ENCODE measurements around the gene PTOV1.

PTOV1 gene

GRCh38 chr19:49873834-49874233 is 22.9 kb downstream of the PTOV1 start:
- Mint-ChIP-seq H3K9me3 (no peaks in the 10 kb centered on the region), H3K27ac (no peak overlapping the region), H3K27me3 (no peaks in the 10 kb centered on the region), H3K4me1 (ENCODE audit: low read depth in 2 of 2) (peaks cover 21 to 22% of the 10 kb centered on the region in 2 donors), H3K36me3 (ENCODE audit: insufficient read depth) (peaks cover 16% of the 10 kb centered on the region), H3K4me3 (no peak overlapping the region)
- no peak for DNase-seq
- no peak for ATAC-seq (replicated peaks)

GRCh38 chr19:49874503-49875157 is 23.7 kb downstream of the PTOV1 start:
- no peak overlapping the region for H3K4me3 Mint-ChIP-seq
- H3K27ac Mint-ChIP-seq: no peak overlapping the region
- H3K27me3 Mint-ChIP-seq: no peaks in the 10 kb centered on the region
- ATAC-seq (replicated peaks): no peak
- H3K4me1 Mint-ChIP-seq (ENCODE audit: low read depth in 2 of 2): peaks cover 25 to 27% of the 10 kb centered on the region in 2 donors
- no peak for DNase-seq
- H3K9me3 Mint-ChIP-seq: no peaks in the 10 kb centered on the region
- peaks cover 16% of the 10 kb centered on the region for H3K36me3 Mint-ChIP-seq (ENCODE audit: insufficient read depth)

DNA sequence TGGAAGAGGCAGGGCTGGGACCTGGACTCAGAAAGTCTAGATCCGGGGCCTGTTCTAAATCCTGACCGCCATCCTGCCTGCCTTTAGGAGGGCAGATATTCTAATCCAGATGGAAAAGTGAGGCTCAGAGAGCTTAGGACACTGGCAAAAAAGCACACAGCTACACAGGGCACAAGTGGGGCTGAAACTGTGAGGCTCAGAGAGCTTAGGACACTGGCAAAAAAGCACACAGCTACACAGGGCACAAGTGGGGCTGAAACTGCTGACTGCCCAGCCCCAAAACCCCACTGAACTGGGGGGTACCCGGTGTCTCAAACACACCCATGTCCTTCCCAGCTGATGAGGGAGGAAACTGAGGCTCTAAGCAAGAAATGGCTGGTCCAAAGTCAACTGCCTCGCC is 24.2 kb downstream of the PTOV1 start:
- no peaks in the 10 kb centered on the region for H3K27me3 Mint-ChIP-seq
- DNase-seq (no peak), ATAC-seq (replicated peaks) (no peak)
- peaks cover 24 to 25% of the 10 kb centered on the region in 2 donors for H3K4me1 Mint-ChIP-seq (ENCODE audit: low read depth in 2 of 2)
- no peak overlapping the region for H3K27ac Mint-ChIP-seq
- no peaks in the 10 kb centered on the region for H3K9me3 Mint-ChIP-seq
- H3K36me3 Mint-ChIP-seq (ENCODE audit: insufficient read depth): peaks cover 16% of the 10 kb centered on the region
- H3K4me3 Mint-ChIP-seq: no peak overlapping the region

- no peaks in the 10 kb centered on the region for H3K9me3 Mint-ChIP-seq
- DNase-seq (peak; percentile 35 to 43 (median 42)), ATAC-seq (replicated peaks) (no peak)
- no peaks in the 10 kb centered on the region for H3K27me3 Mint-ChIP-seq
- peaks cover 16% of the 10 kb centered on the region for H3K36me3 Mint-ChIP-seq (ENCODE audit: insufficient read depth)
- no peak overlapping the region for H3K27ac Mint-ChIP-seq
- peaks cover 22 to 24% of the 10 kb centered on the region in 2 donors for H3K4me1 Mint-ChIP-seq (ENCODE audit: low read depth in 2 of 2)
- no peak overlapping the region for H3K4me3 Mint-ChIP-seq
Measured at GRCh38 chr19:49875857-49876421, 25.0 kb downstream of the PTOV1 start.

DNA sequence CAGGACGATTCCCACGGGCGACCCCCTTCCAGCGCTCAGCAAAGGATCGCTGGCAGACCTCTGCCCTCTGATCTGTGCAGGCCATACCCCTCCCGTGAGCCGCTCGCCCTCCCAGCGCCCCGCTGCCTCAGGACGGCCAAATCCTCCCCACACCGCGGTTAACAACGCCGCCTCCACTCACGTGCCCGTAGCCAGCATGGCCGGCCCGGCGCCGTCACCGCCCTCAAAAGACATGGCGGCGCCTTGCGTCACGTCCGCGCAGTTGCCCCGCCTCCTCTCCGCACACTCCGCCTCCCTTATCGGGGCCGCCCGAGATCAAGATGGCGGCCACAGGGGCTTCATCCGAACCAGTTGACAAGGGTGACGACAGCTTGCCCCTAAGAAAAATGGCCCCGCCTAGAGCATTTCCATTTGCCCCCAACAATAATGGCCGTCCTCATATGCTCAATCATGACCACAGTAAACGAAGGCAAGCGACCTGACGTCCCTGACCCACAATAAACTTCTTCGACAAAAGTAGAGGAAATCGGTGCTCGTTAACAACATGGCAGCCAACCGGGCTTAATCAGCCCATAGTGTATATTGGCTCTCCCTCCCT is 25.6 kb downstream of the PTOV1 start:
- DNase-seq (peak; percentile 97 to 98 (median 98)), ATAC-seq (replicated peaks) (peak; percentile 57)
- Mint-ChIP-seq H3K36me3 (ENCODE audit: insufficient read depth) (peaks cover 16% of the 10 kb centered on the region), H3K4me3 (no peak overlapping the region), H3K27me3 (no peaks in the 10 kb centered on the region), H3K9me3 (no peaks in the 10 kb centered on the region), H3K4me1 (ENCODE audit: low read depth in 2 of 2) (peaks cover 22 to 24% of the 10 kb centered on the region in 2 donors), H3K27ac (no peak overlapping the region)

- H3K4me1 Mint-ChIP-seq (ENCODE audit: low read depth in 2 of 2): peaks cover 21% of the 10 kb centered on the region in 2 donors
Measured at GRCh38 chr19:49877020-49877878, 26.3 kb downstream of the PTOV1 start, which contains the start of the genes AKT1S1 and TBC1D17. AKT1S1 (minus strand) TSS chr19:49877355; CDS start chr19:49873295, 4,060 bp downstream. TBC1D17 (plus strand) TSS chr19:49877702; CDS start chr19:49877724, 22 bp downstream.

GRCh38 chr19:49877879-49878743 is 27.2 kb downstream of the PTOV1 start:
- Mint-ChIP-seq H3K4me1 (ENCODE audit: low read depth in 2 of 2) (peaks cover 21% of the 10 kb centered on the region in 2 donors), H3K9me3 (no peaks in the 10 kb centered on the region), H3K27me3 (no peaks in the 10 kb centered on the region), H3K4me3 (no peak overlapping the region), H3K27ac (no peak overlapping the region), H3K36me3 (ENCODE audit: insufficient read depth) (peaks cover 10% of the 10 kb centered on the region)
- ATAC-seq (replicated peaks): peak; percentile 58
- DNase-seq: peak; percentile 95 to 98 (median 98)

More at GRCh38 chr19:49877020-49877878, 26.3 kb downstream of the PTOV1 start, which contains the start of the genes AKT1S1 and TBC1D17:
- ATAC-seq (replicated peaks) (peak; percentile 64), DNase-seq (peak; percentile 97 to 99 (median 97))
- peaks cover 11% of the 10 kb centered on the region for H3K36me3 Mint-ChIP-seq (ENCODE audit: insufficient read depth)
- H3K27ac Mint-ChIP-seq: no peak within 1 kb of the TSS
- H3K27me3 Mint-ChIP-seq: no peaks in the 10 kb centered on the region
- H3K9me3 Mint-ChIP-seq: no peaks in the 10 kb centered on the region
- no peak within 1 kb of the TSS for H3K4me3 Mint-ChIP-seq

DNA sequence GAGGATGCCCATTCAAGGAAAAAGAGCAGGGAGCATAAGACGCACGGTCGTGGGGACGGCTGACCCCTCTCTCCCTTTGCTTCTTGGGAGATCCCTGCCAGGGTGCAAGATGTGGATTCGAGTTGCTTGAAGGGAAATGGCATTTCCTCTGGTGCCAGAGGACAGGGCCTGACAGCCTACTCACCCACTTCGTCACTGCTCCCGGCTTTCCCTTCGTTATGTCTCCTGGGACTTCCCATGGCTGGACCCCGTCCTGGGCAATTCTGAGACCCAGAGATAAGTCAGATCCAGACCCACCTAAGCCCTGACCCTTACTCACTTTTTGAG is 27.7 kb downstream of the PTOV1 start:
- H3K9me3 Mint-ChIP-seq: no peaks in the 10 kb centered on the region

DNA sequence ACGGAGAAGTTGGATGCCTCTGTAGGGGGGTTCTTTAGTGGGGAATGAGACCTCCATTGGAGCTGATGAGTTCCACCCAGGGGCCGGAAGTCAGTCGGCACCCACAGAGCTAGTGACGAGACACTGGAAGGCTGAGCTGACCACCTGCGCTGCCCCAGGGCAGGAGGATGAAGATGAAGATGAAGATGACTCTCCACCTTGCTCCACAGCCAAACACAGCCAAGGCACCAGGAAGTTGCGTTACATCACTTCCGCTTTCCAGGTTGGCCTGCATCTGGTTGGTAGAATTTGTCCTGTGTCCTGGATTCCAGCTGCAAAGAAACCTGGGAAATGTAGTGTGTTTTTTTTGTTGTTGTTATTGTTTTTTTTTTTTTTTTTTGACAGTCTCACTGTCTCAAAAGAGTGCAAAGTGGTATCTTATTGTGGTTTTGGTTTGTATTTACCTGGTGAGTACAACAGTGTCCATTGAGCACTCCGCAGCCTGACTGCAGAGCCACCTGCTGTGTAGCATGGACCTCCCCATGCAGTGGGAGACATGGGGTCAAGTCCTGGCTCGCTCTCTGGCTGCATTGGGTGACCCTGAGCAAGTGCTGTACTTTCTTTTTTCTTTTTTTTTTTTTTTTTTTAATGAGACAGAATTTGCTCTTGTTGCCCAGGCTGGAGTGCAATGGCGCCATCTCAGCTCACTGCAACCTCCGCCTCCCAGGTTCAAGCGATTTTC is 28.4 kb downstream of the PTOV1 start:
- Mint-ChIP-seq H3K27me3 (no peaks in the 10 kb centered on the region), H3K9me3 (no peaks in the 10 kb centered on the region), H3K27ac (peak overlapping the region in 1 of 2 donors; percentile 99), H3K4me3 (no peak overlapping the region), H3K36me3 (ENCODE audit: insufficient read depth) (peaks cover 5% of the 10 kb centered on the region), H3K4me1 (ENCODE audit: low read depth in 2 of 2) (peaks cover 21% of the 10 kb centered on the region in 2 donors)
- DNase-seq: no peak
- ATAC-seq (replicated peaks): no peak

More for the DNA sequence above, 27.7 kb downstream of the PTOV1 start:
- H3K27ac Mint-ChIP-seq: no peak overlapping the region
- H3K4me1 Mint-ChIP-seq (ENCODE audit: low read depth in 2 of 2): peaks cover 21% of the 10 kb centered on the region in 2 donors
- no peak for ATAC-seq (replicated peaks)
- no peak overlapping the region for H3K4me3 Mint-ChIP-seq
- H3K36me3 Mint-ChIP-seq (ENCODE audit: insufficient read depth): peaks cover 7% of the 10 kb centered on the region
- DNase-seq: no peak
- no peaks in the 10 kb centered on the region for H3K27me3 Mint-ChIP-seq

GRCh38 chr19:49880162-49880869 is 29.4 kb downstream of the PTOV1 start:
- H3K4me1 Mint-ChIP-seq (ENCODE audit: low read depth in 2 of 2): peaks cover 19 to 21% of the 10 kb centered on the region in 2 donors
- H3K27ac Mint-ChIP-seq: peak overlapping the region in 1 of 2 donors; percentile 99
- DNase-seq (no peak), ATAC-seq (replicated peaks) (no peak)
- peaks cover 4% of the 10 kb centered on the region for H3K36me3 Mint-ChIP-seq (ENCODE audit: insufficient read depth)
- peak overlapping the region in 1 of 2 donors; percentile 25 for H3K4me3 Mint-ChIP-seq
- H3K9me3 Mint-ChIP-seq: no peaks in the 10 kb centered on the region
- H3K27me3 Mint-ChIP-seq: no peaks in the 10 kb centered on the region

DNA sequence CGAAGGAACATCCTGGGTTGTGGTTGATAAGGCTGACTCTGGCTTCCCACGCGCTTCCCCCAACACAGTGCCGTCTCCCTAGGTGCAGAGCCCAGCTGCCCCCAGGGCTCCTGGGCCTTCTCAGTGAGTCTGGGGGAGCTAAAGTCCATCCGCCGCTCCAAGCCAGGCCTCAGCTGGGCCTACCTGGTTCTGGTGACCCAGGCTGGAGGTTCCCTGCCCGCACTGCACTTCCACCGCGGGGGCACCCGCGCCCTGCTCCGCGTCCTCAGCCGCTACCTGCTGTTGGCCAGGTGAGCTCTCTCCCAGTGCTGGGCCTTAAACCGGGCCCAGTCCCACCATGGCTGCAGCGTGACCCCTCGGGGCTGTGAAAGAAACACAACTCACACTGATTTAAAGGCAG is 30.2 kb downstream of the PTOV1 start:
- H3K9me3 Mint-ChIP-seq: no peaks in the 10 kb centered on the region
- H3K27me3 Mint-ChIP-seq: no peaks in the 10 kb centered on the region
- no peak for ATAC-seq (replicated peaks)
- peaks cover 14% of the 10 kb centered on the region in 2 donors for H3K4me1 Mint-ChIP-seq (ENCODE audit: low read depth in 2 of 2)
- DNase-seq: no peak
- H3K4me3 Mint-ChIP-seq: no peak overlapping the region
- H3K27ac Mint-ChIP-seq: peak overlapping the region in 1 of 2 donors; percentile 99
- no peaks in the 10 kb centered on the region for H3K36me3 Mint-ChIP-seq (ENCODE audit: insufficient read depth)
